Germinal center (tissue), 1 donor: ENCODE data around the gene TEF.

Source experiments
- DNase-seq: peaks from one replicate; pipeline ENCODE4 v3.0.0; 2012; ENCODE audit warnings: mixed read lengths, low spot score

TEF gene

GRCh38 chr22:41354979-41355378 lies 26.8 kb upstream of the TEF start:
- DNase-seq = no peak

GRCh38 chr22:41355895-41356294 lies 25.8 kb upstream of the TEF start:
- no peak for DNase-seq

DNA sequence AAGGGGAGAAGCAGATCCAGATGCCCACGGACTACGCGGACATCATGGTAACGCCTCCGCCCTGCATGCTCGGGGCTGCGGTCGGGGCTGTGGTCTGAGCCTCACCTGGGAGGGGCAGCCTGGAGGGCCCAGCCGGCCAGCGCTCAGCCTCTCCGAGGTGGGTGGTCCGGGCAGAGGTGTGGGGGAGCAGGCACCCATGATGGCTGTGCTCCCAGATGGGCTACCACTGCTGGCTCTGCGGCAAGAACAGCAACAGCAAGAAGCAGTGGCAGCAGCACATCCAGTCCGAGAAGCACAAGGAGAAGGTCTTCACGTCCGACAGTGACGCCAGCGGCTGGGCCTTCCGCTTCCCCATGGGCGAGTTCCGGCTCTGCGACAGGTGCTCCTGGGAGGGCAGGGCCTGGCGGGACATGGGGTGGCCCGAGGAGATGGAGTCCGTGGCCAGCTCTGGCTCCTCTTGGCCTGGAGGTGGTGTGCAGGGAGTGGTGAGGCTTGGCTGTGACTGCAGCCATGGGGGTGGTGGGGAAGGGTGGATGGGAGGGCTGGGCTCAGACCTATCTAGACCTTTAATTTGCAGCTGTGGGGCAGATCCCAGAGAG lies 25.2 kb upstream of the TEF start:
- no peak for DNase-seq

DNA sequence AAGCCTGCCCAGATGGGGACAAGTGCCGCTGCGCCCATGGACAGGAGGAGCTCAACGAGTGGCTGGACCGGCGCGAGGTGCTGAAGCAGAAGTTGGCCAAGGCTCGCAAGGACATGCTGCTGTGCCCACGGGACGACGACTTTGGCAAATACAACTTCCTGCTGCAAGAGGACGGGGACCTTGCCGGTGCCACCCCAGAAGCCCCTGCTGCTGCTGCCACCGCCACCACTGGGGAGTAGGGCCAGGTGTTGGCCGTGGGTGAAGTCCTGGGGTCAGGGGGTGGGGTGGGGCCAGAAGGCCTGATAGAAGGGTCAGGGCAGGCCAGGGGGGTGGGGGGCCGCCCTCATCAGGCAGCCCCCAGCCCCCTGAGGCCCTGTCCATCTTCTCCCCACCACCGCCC lies 24.6 kb upstream of the TEF start:
- DNase-seq = no peak

- DNase-seq = no peak
These were observed 22.8 kb upstream of the TEF start for GRCh38 chr22:41358927-41359326.

GRCh38 chr22:41359376-41359775 lies 22.4 kb upstream of the TEF start:
- no peak for DNase-seq

- DNase-seq = no peak
These were observed 21.6 kb upstream of the TEF start for GRCh38 chr22:41360126-41360525.

GRCh38 chr22:41361716-41362310 lies 19.9 kb upstream of the TEF start:
- DNase-seq = no peak

DNA sequence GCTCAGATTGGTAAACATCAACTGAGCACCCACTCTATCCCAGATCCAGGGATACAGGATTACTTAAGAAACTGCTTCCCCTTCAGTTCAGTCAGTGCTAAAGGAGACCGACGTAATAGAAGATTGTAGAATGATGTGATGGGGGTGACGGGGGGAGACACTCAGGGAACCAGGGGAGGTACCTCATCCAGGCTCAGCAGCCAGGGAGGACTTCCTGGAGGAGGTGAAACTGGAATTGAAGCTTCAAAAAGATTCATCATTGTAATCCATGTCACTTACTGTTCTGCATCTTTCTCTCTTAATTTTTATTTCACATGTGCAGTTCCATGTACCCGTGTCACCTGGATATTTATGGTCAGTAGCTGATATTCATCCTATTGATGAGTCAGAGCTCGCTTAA lies 19.1 kb upstream of the TEF start:
- no peak for DNase-seq

DNA sequence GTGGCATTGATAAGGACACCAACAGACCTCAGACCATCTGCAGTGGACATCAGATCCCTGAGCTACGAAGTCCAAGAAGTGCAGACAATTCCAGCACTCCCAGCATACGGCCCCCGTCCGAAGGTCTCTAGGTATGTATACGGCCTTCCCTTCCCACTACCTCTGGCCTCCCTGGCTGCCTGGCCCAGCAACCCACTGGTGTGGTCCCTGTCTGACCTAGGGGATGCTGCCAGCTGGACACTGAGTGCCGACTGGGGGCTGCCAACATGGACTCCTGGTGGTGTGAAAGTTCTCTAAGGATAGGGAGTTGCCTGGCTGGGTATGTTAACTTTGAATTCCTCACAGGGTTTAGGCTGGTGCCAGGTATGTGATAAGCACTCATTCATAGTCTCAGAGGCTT lies 17.5 kb upstream of the TEF start:
- no peak for DNase-seq

DNA sequence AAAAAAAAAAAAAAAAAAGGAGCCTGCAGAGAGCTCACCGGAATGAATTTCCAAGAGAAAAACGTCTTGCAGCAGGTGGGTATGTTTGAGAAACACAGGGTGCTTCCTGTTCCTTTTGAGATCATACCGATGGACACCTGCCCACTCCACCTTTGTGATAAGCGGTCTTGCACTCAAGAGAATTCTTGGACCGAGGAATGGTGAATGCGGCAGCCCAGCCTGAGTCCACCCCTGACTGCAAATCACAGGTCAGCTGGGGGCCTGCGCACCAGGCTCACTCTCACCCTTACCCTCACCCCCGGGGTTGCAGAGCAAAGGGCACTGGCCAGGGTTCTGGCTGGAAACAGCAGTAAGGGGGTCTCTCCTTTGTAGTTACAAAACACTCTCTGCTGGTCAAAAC lies 16.8 kb upstream of the TEF start:
- no peak for DNase-seq

DNA sequence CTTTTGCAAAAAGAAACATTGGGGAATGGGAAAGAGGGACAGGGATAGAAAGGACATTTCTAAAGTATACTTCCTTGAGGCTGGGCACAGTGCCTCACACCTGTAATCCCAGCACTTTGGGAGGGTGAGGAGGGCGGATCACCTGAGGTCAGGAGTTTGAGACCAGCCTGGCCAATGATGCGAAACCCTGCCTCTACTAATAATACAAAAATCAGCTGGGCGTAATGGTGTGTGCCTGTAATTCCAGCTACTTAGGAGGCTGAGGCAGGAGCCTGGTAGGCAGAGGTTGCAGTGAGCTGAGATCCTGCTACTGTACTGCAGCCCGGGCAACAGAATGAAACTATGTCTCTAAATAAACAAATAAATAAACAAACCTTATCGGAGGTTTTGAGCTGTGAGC lies 16.3 kb upstream of the TEF start:
- no peak for DNase-seq

DNA sequence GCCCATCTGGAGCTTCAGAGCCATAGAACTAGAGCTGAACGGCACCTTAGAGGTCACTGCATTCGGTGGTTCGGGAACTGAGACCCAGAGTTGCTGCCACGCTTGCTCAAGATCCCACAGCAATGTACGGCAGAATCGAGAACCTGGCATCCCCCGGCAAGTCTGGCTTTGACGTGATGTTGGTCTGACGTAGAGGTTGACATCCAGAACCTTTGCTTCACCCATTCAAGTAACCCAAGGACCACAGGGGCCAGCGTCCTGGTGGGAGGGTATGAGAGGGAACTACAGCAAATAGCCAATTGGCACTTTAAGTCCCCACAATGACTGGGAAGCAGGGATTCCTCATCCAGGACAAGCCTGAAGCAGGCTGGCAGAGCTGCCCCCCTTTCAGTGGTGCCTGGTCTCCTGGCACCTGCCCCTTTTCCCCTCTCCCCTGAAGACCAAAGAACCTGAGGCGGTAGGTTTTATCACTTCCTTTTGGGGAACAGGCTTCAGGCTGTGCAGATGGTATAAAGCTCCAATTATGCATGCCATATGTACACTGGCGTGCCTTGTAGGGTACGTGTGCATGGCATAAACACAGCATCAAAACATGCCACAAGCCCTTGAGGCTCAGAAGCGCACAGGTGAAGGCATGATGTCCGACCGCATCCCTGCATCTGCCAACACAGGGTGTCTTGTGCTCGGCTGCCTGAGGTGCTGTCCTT lies 15.3 kb upstream of the TEF start:
- no peak for DNase-seq

GRCh38 chr22:41367039-41367679 lies 14.6 kb upstream of the TEF start:
- DNase-seq = peak; percentile 20

GRCh38 chr22:41367680-41368542 lies 13.8 kb upstream of the TEF start:
- DNase-seq = no peak

- DNase-seq = no peak
These were observed 13.0 kb upstream of the TEF start for GRCh38 chr22:41368543-41369423.

GRCh38 chr22:41369424-41369745 lies 12.4 kb upstream of the TEF start:
- DNase-seq = no peak

- DNase-seq = no peak
These were observed 11.9 kb upstream of the TEF start for GRCh38 chr22:41369837-41370236.

- DNase-seq = no peak
These were observed 3.9 kb upstream of the TEF start for GRCh38 chr22:41377846-41378245.

DNA sequence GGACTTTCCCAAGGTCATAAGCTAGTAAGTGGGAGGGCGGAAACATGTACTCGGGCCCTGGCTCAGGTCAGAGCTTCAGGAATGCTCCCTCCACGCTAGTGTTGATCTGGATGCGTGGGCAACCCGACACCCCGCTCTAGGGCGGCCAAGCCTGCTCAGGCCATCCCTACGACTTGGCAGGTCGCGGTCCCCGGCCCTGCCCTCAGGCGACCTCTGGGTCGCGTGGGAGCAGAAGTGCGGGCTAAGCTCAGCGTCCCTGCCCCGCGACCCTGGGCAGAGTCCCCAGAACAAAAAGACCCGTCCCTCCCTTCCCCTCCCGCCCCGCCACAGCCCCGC lies 781 bp upstream of the TEF start:
- DNase-seq = no peak

- DNase-seq = peak; percentile 90
These were observed 396 bp downstream of the TEF start for GRCh38 chr22:41382098-41382578.
